HUES48 (cell line): ENCODE measurements around the gene DLEC1.

Experiments
- H3K27ac ChIP-seq: one replicate; pipeline ENCODE4 v1.7.0; 2013; ENCODE audit warnings: low read depth, low read length, inconsistent platforms
- H3K27me3 ChIP-seq: 2 replicates; pipeline ENCODE4 v1.6.1; 2013; ENCODE audit warnings: mild to moderate bottlenecking, low read length; ENCODE audit not compliant: control insufficient read depth, insufficient read depth
- H3K36me3 ChIP-seq: 2 replicates; pipeline ENCODE4 v1.6.1; 2013; ENCODE audit warnings: low read length; ENCODE audit not compliant: control insufficient read depth, insufficient read depth
- H3K4me1 ChIP-seq: 2 replicates; pipeline ENCODE4 v1.6.1; 2013; ENCODE audit warnings: mild to moderate bottlenecking, low read length; ENCODE audit not compliant: control insufficient read depth, insufficient read depth
- H3K4me3 ChIP-seq: 2 replicates; pipeline ENCODE4 v1.5.1; 2013; ENCODE audit warnings: mild to moderate bottlenecking, low read depth, low read length
- H3K9ac ChIP-seq: 2 replicates; pipeline ENCODE4 v1.6.1; 2013; ENCODE audit warnings: mild to moderate bottlenecking, low read depth, low read length, moderate library complexity
- H3K9me3 ChIP-seq: 2 replicates; pipeline ENCODE4 v1.6.1; 2013; ENCODE audit warnings: low read length; ENCODE audit not compliant: control insufficient read depth, insufficient read depth

The DLEC1 gene

GRCh38 chr3:38001456-38002081 is 37.4 kb upstream of the DLEC1 start:
- no peak overlapping the region for H3K9ac ChIP-seq
- no peak overlapping the region for H3K4me3 ChIP-seq
- H3K36me3 ChIP-seq: peaks cover 8% of the 10 kb centered on the region; the same call in 1 of the 2 replicates
- 0 out of 2 replicates have a peak, but pooled peaks cover 6% of the 10 kb centered on the region for H3K4me1 ChIP-seq
- H3K27ac ChIP-seq: no peak overlapping the region
- 0 out of 2 replicates have a peak, but pooled peaks cover 7% of the 10 kb centered on the region for H3K27me3 ChIP-seq
- no peaks in the 10 kb centered on the region for H3K9me3 ChIP-seq

- Histone ChIP-seq H3K9ac (no peak overlapping the region), H3K27ac (no peak overlapping the region), H3K4me3 (no peak overlapping the region), H3K4me1 (0 out of 2 replicates have a peak, but pooled peaks cover 6% of the 10 kb centered on the region), H3K9me3 (no peaks in the 10 kb centered on the region), H3K36me3 (peaks cover 11% of the 10 kb centered on the region), H3K27me3 (0 out of 2 replicates have a peak, but pooled peaks cover 7% of the 10 kb centered on the region)
Measured at GRCh38 chr3:38002291-38002876, 36.6 kb upstream of the DLEC1 start.

GRCh38 chr3:38002940-38003339 is 36.1 kb upstream of the DLEC1 start:
- H3K27me3 ChIP-seq: 0 out of 2 replicates have a peak, but pooled peaks cover 7% of the 10 kb centered on the region
- 0 out of 2 replicates have a peak, but pooled peaks cover 6% of the 10 kb centered on the region for H3K4me1 ChIP-seq
- H3K9me3 ChIP-seq: no peaks in the 10 kb centered on the region
- peaks cover 16% of the 10 kb centered on the region for H3K36me3 ChIP-seq
- H3K9ac ChIP-seq: no peak overlapping the region
- H3K4me3 ChIP-seq: no peak overlapping the region
- H3K27ac ChIP-seq: no peak overlapping the region

- Histone ChIP-seq H3K4me1 (0 out of 2 replicates have a peak, but pooled peaks cover 4% of the 10 kb centered on the region), H3K9me3 (no peaks in the 10 kb centered on the region), H3K27me3 (0 out of 2 replicates have a peak, but pooled peaks cover 2% of the 10 kb centered on the region), H3K9ac (no peak overlapping the region), H3K27ac (no peak overlapping the region), H3K36me3 (peaks cover 18% of the 10 kb centered on the region), H3K4me3 (no peak overlapping the region)
Measured at GRCh38 chr3:38003371-38003816, 35.6 kb upstream of the DLEC1 start.

GRCh38 chr3:38003817-38004414 is 35.1 kb upstream of the DLEC1 start:
- Histone ChIP-seq H3K9ac (no peak overlapping the region), H3K4me1 (no peaks in the 10 kb centered on the region), H3K9me3 (no peaks in the 10 kb centered on the region), H3K27ac (no peak overlapping the region), H3K36me3 (peaks cover 18% of the 10 kb centered on the region), H3K27me3 (no peaks in the 10 kb centered on the region), H3K4me3 (no peak overlapping the region)

GRCh38 chr3:38004415-38005075 is 34.5 kb upstream of the DLEC1 start:
- no peak overlapping the region for H3K9ac ChIP-seq
- H3K27me3 ChIP-seq: no peaks in the 10 kb centered on the region
- no peak overlapping the region for H3K4me3 ChIP-seq
- H3K36me3 ChIP-seq: peaks cover 18% of the 10 kb centered on the region
- H3K4me1 ChIP-seq: no peaks in the 10 kb centered on the region
- H3K27ac ChIP-seq: no peak overlapping the region
- no peaks in the 10 kb centered on the region for H3K9me3 ChIP-seq

- no peaks in the 10 kb centered on the region for H3K9me3 ChIP-seq
- H3K27ac ChIP-seq: no peak overlapping the region
- no peak overlapping the region for H3K4me3 ChIP-seq
- no peaks in the 10 kb centered on the region for H3K27me3 ChIP-seq
- no peak overlapping the region for H3K9ac ChIP-seq
- H3K4me1 ChIP-seq: no peaks in the 10 kb centered on the region
- peaks cover 18% of the 10 kb centered on the region for H3K36me3 ChIP-seq
Measured at GRCh38 chr3:38005076-38006020, 33.7 kb upstream of the DLEC1 start.

- Histone ChIP-seq H3K27me3 (no peaks in the 10 kb centered on the region), H3K9ac (no peak overlapping the region), H3K4me3 (no peak overlapping the region)
Measured at GRCh38 chr3:38006031-38006430, 33.0 kb upstream of the DLEC1 start.

GRCh38 chr3:38006445-38006995 is 32.5 kb upstream of the DLEC1 start:
- no peak overlapping the region for H3K9ac ChIP-seq
- no peak overlapping the region for H3K4me3 ChIP-seq
- no peaks in the 10 kb centered on the region for H3K4me1 ChIP-seq
- H3K27me3 ChIP-seq: no peaks in the 10 kb centered on the region
- H3K27ac ChIP-seq: no peak overlapping the region
- H3K9me3 ChIP-seq: no peaks in the 10 kb centered on the region
- peaks cover 18% of the 10 kb centered on the region for H3K36me3 ChIP-seq

More at GRCh38 chr3:38006031-38006430, 33.0 kb upstream of the DLEC1 start:
- H3K9me3 ChIP-seq: no peaks in the 10 kb centered on the region
- peaks cover 18% of the 10 kb centered on the region for H3K36me3 ChIP-seq
- H3K27ac ChIP-seq: no peak overlapping the region
- H3K4me1 ChIP-seq: no peaks in the 10 kb centered on the region

GRCh38 chr3:38007754-38008090 is 31.3 kb upstream of the DLEC1 start:
- Histone ChIP-seq H3K9ac (no peak overlapping the region), H3K4me1 (no peaks in the 10 kb centered on the region), H3K9me3 (no peaks in the 10 kb centered on the region), H3K27me3 (no peaks in the 10 kb centered on the region), H3K27ac (no peak overlapping the region), H3K4me3 (no peak overlapping the region), H3K36me3 (peaks cover 18% of the 10 kb centered on the region)
